Right ventricle myocardium superior (tissue), 1 donor: ENCODE results near the gene TMEM72. TPM values are rescaled to one million over a fixed set of nuclear protein-coding genes. Genes with fewer than 3 reads are reported as not detected.

Experiments used
- ATAC-seq: fragments of 200-7000 bp; cut with Tn5 transposase; one replicate; pipeline ENCODE4 v1.9.1; 2020; ENCODE audit warnings: mild to moderate bottlenecking; ENCODE audit not compliant: poor library complexity
- DNase-seq: peaks from one replicate; pipeline ENCODE4 v3.0.0-alpha.2; 2020
- intact Hi-C: fragments of 100-400 bp; cut with DNase I; formaldehyde crosslinking; loops from one replicate; pipeline ENCODE4 v1.11.2; 2022
- total RNA-seq: library from RNA; stranded (reverse); fragmentation: NEBNext Ultra II Directional; extraction: Animal tissue kit (Norgen Biotek cat#: 25700); gene quantifications from one replicate; pipeline ENCODE4 v1.2.1, GENCODE V29; 2021
- donor health status: DM: no; HTN: yes; CAD: no; lungs with severe emphysema.

Gene TMEM72
- total RNA-seq, 1 donor from 2014 or later, result not detected

GRCh38 chr10:44960088-44960460 is 48.9 kb downstream of the TMEM72 start:
- DNase-seq (peak; percentile 43), ATAC-seq (no peak)
- intact Hi-C loops, result no loop called here

- peak; percentile 38 for DNase-seq
- no peak for ATAC-seq
- intact Hi-C loops, result no loop called here
Observed at GRCh38 chr10:44960482-44961229, 49.5 kb downstream of the TMEM72 start.

GRCh38 chr10:44961230-44961571 is 50.1 kb downstream of the TMEM72 start:
- intact Hi-C loops, result no loop called here
- DNase-seq, result peak; percentile 30

GRCh38 chr10:44961931-44962750 is 51.0 kb downstream of the TMEM72 start:
- ATAC-seq (no peak), DNase-seq (no peak)
- intact Hi-C loops, result no loop called here

More at GRCh38 chr10:44961230-44961571, 50.1 kb downstream of the TMEM72 start:
- no peak for ATAC-seq

- DNase-seq (peak; percentile 68), ATAC-seq (peak; percentile 19)
- intact Hi-C loops, result no loop called here
Observed at GRCh38 chr10:44962870-44963738, 52.0 kb downstream of the TMEM72 start.

- DNase-seq (peak; percentile 94), ATAC-seq (peak; percentile 65)
- intact Hi-C loops, result no loop called here
Observed at GRCh38 chr10:44963772-44964633, 52.9 kb downstream of the TMEM72 start.

GRCh38 chr10:44965104-44965503 is 54.0 kb downstream of the TMEM72 start:
- ATAC-seq, result no peak
- intact Hi-C loops, result no loop called here
- DNase-seq, result no peak

GRCh38 chr10:44965651-44966097 is 54.5 kb downstream of the TMEM72 start:
- no peak for DNase-seq
- intact Hi-C loops, result no loop called here
- ATAC-seq, result peak; percentile 23

GRCh38 chr10:44966129-44966815 is 55.1 kb downstream of the TMEM72 start:
- intact Hi-C loops, result no loop called here
- DNase-seq (no peak), ATAC-seq (no peak)

- no peak for ATAC-seq
- no peak for DNase-seq
- intact Hi-C loops, result no loop called here
Observed at GRCh38 chr10:44966816-44967509, 55.8 kb downstream of the TMEM72 start.

- DNase-seq (peak; percentile 59), ATAC-seq (no peak)
- intact Hi-C loops, result no loop called here
Observed at GRCh38 chr10:44967616-44968015, 56.5 kb downstream of the TMEM72 start.

GRCh38 chr10:44968091-44968490 is 57.0 kb downstream of the TMEM72 start:
- intact Hi-C loops, result no loop called here
- ATAC-seq, result peak; percentile 21
- DNase-seq, result no peak

GRCh38 chr10:44968500-44969400 is 57.6 kb downstream of the TMEM72 start:
- ATAC-seq, result no peak
- DNase-seq, result no peak
- intact Hi-C loops, result no loop called here

- ATAC-seq, result peak; percentile 47
- peak; percentile 74 for DNase-seq
- intact Hi-C loops, result loop anchor here (5.0 kb wide), 1 partner anchor 38 kb away; no protein-coding TSS in a partner anchor
Observed at GRCh38 chr10:44969854-44970253, 58.7 kb downstream of the TMEM72 start.

- intact Hi-C loops, result loop anchor here (5.0 kb wide), 1 partner anchor 39 kb away; no protein-coding TSS in a partner anchor
- DNase-seq, result no peak
- no peak for ATAC-seq
Observed at GRCh38 chr10:44970812-44971395, 59.8 kb downstream of the TMEM72 start.

GRCh38 chr10:44971434-44971833 is 60.3 kb downstream of the TMEM72 start:
- DNase-seq (no peak), ATAC-seq (no peak)
- intact Hi-C loops, result loop anchor here (5.0 kb wide), 1 partner anchor 39 kb away; no protein-coding TSS in a partner anchor
